Skeletal muscle tissue (tissue), 4 donors: ENCODE results near the gene RIPK4. TPM values are rescaled to one million over a fixed set of nuclear protein-coding genes. Genes with fewer than 3 reads are reported as not detected.

Experiments used
- H3K27ac ChIP-seq: one replicate; pipeline ENCODE4 v1.7.0; 2013; ENCODE audit warnings: mild to moderate bottlenecking, low read depth, low read length, inconsistent platforms
- H3K27me3 ChIP-seq, 3 donors: one replicate each; pipeline ENCODE4 v1.7.0; 2013; ENCODE audit warnings: low read length in 3 of 3; ENCODE audit not compliant: control insufficient read depth in 3 of 3, insufficient read depth in 3 of 3
- H3K36me3 ChIP-seq, 3 donors: one replicate each; pipeline ENCODE4 v1.7.0; 2013; ENCODE audit warnings: low read length in 3 of 3; ENCODE audit not compliant: control insufficient read depth in 3 of 3, insufficient read depth in 3 of 3
- H3K4me1 ChIP-seq, 3 donors: one replicate each; pipeline ENCODE4 v1.7.0; 2013; ENCODE audit warnings: low read length in 3 of 3, mild to moderate bottlenecking in 3 of 3; ENCODE audit not compliant: control insufficient read depth in 3 of 3, insufficient read depth in 3 of 3
- H3K4me3 ChIP-seq, 3 donors: one replicate each; pipeline ENCODE4 v1.7.0; 2013; ENCODE audit warnings: low read length in 3 of 3
- H3K9ac ChIP-seq, 3 donors: one replicate each; pipeline ENCODE4 v1.7.0; 2013; ENCODE audit warnings: low read length in 3 of 3, mild to moderate bottlenecking in 3 of 3, moderate library complexity in 2 of 3, low read depth in 1 of 3
- H3K9me3 ChIP-seq, 3 donors: one replicate each; pipeline ENCODE4 v1.7.0; 2013; ENCODE audit warnings: low read length in 3 of 3; ENCODE audit not compliant: control insufficient read depth in 3 of 3
- total RNA-seq: library from RNA; depleted of rRNA; stranded (reverse); fragments of >200 nt; gene quantifications from one replicate; pipeline ENCODE4 v1.2.3, GENCODE V29; 2014
- donor health status: Osteomylitis.

The RIPK4 gene
- total RNA-seq, 1 donor from 2014 or later = under 0.01 TPM

DNA sequence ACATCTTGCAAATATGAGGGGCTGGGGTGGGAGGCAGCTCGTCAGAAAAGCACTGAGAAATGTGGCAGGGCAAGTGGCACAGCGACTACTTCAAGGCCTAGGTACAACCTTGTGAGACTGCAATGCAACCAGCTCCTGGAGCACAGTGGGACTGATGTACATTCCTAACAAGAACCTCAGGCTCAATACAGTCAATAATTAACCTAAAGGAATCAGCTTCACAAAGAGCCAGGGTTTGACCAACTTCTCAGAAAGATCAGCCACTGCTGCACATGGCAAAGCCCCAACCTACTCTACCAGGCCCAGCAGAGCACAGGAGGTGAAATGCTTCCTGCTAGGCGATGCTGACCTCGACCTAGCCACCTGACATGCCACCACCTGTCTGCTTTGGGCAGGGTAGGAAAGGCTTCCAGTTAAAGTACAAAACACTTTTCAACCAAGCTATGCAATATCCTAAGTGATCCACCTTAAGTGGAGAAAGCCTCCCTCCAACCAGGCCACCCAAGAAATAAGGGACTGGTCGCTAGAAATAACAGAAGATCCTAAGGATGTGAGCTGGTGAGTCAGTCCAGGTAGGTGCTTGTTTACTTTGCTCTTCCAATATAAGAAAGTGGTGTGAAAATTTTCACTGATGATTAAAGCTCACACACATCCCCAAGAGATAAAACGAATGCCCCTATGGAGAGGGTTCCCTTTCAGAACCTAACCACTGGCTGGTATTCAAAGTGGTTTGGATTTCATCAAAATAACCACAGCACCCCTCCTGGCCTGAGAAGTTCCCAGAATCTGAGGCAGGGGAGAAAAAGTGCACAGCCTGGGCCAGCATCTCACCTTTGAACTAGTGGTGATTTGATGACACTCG is 2.1 kb downstream of the RIPK4 start:
- no peaks in the 10 kb centered on the region for H3K9me3 ChIP-seq
- H3K4me3 ChIP-seq = no peak overlapping the region
- peaks cover 80 to 90% (median 84%) of the 10 kb centered on the region in 3 donors for H3K27me3 ChIP-seq
- H3K27ac ChIP-seq = no peak overlapping the region
- H3K4me1 ChIP-seq = peaks cover 17 to 29% (median 21%) of the 10 kb centered on the region in 3 donors
- H3K9ac ChIP-seq = no peak overlapping the region
- no peaks in the 10 kb centered on the region for H3K36me3 ChIP-seq

DNA sequence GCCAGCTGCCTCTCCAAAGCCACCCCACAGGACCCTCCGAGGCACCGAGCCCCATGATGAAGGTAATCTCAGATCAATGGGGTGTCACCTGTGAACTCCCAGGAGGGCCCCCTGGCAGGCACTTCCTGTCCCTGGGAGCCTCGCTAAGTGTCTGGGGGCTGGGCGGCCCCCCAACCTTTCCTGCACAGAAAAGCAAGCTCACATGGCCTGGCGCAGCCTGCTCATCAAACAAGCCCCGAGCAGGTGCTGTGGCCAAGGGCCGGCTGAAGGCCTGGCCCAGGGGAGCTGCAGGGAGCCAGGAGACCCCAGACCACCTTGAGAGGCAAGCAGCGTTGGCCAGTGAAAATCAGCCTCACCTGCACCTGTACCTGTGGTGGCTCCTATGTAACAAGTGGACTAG is 2.9 kb downstream of the RIPK4 start:
- Histone ChIP-seq H3K27me3 (peaks cover 73 to 88% (median 83%) of the 10 kb centered on the region in 3 donors), H3K36me3 (no peaks in the 10 kb centered on the region), H3K27ac (no peak overlapping the region), H3K4me3 (no peak overlapping the region), H3K4me1 (peaks cover 17 to 29% (median 19%) of the 10 kb centered on the region in 3 donors), H3K9me3 (no peaks in the 10 kb centered on the region), H3K9ac (no peak overlapping the region)

DNA sequence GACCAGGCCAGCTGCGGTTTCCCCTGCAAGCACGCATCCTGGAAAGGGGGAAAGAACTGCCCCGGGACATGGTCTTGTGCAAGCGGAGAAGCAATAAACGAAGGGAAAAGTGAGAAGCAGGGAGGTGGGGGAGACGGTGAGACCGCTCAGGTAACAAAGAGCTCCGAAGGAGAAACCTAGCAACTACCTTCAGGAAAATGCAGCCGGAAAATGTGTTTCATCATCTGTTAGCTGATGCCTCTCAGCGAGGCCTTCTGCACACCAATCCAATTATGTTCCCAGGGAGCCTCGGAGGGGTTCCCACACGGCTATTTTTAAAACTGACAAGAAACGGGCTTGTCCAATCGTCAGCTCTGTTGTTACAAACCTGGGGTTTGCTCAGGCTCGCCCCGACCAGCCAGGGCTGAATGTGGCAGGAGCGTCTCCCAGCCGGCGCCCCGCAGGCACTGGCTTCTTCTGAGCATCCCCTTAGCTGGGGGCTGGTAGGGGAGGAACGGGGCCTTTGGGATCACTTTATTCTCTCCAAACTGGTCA is 3.4 kb downstream of the RIPK4 start:
- H3K9me3 ChIP-seq = no peaks in the 10 kb centered on the region
- H3K27me3 ChIP-seq = peaks cover 69 to 85% (median 79%) of the 10 kb centered on the region in 3 donors
- H3K9ac ChIP-seq = no peak overlapping the region
- peaks cover 11 to 26% (median 16%) of the 10 kb centered on the region in 3 donors for H3K4me1 ChIP-seq
- no peak overlapping the region for H3K27ac ChIP-seq
- H3K36me3 ChIP-seq = no peaks in the 10 kb centered on the region
- H3K4me3 ChIP-seq = no peak overlapping the region

DNA sequence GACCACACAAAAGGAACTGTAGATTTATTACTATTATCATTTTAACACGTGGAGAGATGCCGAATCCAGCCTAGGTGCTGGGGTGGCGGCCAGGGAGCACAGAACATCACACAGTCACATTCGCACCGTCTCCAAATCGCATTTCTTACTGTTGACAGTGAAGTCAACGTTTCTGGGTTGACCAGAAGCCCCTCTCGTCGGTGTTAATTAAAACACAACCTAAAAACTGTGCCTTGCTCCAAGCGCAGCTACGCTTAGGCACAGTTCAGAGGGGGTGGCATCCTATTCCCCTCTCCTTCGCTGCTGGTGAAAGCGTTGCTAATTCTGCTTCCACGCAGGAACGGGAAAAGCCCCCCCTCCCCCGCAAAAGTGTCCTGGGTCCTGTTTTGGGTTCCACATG is 4.1 kb downstream of the RIPK4 start:
- H3K27me3 ChIP-seq = peaks cover 62 to 77% (median 72%) of the 10 kb centered on the region in 3 donors
- H3K9ac ChIP-seq = no peak overlapping the region

DNA sequence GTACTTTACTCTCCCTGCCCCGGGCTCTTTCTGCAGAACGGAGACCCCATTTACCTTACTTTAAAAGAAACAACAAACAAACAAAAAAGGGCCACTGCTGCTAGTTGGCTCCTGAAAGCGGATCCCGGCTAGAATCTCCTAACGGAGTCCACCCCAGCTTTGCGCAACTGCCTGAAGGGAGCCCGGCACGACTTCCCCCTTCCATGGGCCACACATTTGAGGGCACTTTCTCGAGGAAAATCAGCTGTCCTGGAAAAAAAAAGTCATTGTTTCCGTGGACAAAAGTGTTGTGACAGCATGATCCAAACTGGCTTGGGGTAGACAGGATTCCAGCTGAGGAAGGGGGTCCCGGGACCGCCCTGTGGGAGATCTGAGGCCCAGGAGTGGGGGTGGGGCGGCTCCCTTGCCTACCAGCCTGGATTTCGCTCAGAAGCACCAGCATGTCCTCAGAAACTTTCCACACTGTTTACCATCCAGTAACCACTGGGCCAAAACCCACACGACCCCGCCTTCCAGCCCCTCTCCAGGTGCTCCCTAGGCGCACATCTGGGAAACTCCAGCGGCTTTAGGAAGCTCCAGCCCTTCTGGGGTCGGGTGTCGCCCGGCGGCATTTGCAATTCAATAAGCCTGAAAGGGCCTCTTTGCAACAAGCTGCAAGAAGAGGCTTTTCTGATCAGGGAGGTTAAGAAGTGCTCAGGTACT is 4.8 kb downstream of the RIPK4 start:
- Histone ChIP-seq H3K27me3 (peaks cover 56 to 71% (median 65%) of the 10 kb centered on the region in 3 donors), H3K9me3 (no peaks in the 10 kb centered on the region), H3K36me3 (no peaks in the 10 kb centered on the region), H3K9ac (peak overlapping the region in 2 of 3 donors; percentile 5 to 40), H3K4me1 (peaks cover 5 to 18% (median 9%) of the 10 kb centered on the region in 3 donors), H3K4me3 (peak overlapping the region in 2 of 3 donors; percentile 42 to 58), H3K27ac (no peak overlapping the region)

More for the DNA sequence above, 4.1 kb downstream of the RIPK4 start:
- no peak overlapping the region for H3K27ac ChIP-seq
- no peaks in the 10 kb centered on the region for H3K36me3 ChIP-seq
- H3K4me1 ChIP-seq = peaks cover 5 to 19% (median 9%) of the 10 kb centered on the region in 3 donors
- no peak overlapping the region for H3K4me3 ChIP-seq
- H3K9me3 ChIP-seq = no peaks in the 10 kb centered on the region

DNA sequence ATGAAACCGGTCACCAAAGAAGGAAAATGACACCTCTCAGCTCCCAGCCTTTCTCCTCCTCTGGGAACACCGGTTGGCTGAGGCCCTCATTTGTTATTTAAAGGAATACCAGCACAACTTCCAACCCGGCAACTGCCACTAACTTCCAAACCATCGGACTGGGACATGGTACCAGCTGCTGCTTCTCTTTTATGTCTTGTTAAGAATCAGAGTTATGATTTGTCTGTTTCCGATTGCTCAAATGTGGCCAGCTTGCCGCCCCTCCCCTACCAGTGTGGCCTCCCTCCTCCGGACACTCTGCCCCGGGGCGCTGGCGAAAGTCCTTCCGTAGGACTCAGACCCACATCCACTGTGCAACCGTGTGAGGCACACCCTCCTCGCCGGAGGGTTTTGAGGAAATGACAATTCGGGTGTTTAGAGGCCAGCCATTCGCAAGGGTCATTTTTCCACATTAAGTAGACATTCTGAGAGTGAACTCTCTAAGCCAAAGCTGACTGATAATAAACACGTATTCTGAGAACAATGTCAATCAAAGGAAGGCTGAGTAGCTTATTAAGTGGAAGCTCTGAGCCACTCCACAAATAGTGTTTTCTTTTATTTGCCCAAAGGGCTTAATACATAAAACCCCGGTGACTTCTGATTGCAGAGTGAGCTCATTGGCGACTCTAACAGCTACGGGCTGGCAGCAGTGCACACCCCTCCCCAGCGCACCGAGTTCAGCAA is 5.5 kb downstream of the RIPK4 start:
- H3K9ac ChIP-seq = peak overlapping the region; percentile 5 to 69 (median 40)
- H3K4me3 ChIP-seq = peak overlapping the region; percentile 40 to 58 (median 42)
- H3K36me3 ChIP-seq = no peaks in the 10 kb centered on the region
- peaks cover 5 to 18% (median 9%) of the 10 kb centered on the region in 3 donors for H3K4me1 ChIP-seq
- H3K9me3 ChIP-seq = no peaks in the 10 kb centered on the region
- H3K27ac ChIP-seq = no peak overlapping the region
- peaks cover 49 to 64% (median 62%) of the 10 kb centered on the region in 3 donors for H3K27me3 ChIP-seq

DNA sequence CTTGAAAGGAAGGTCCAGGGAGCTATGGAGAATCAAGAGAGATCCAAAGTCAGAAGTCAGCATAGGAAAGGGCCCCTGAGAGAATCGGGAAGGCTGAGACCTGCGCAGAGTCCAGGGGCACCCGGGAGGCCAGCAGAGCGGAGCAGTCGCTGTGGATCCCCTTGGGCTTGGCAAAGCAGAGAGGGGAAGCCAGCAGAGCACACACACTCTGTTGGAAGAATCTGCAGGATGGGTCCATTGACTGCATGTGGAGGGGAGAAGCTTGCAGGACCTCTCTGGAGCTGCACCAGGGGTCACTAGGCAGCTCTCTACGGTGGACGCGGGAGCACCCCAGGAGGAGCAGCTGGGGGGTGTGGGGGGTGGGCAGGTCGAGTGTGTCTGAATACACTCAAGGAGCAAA is 6.4 kb downstream of the RIPK4 start:
- Histone ChIP-seq H3K4me3 (no peak overlapping the region), H3K9ac (no peak overlapping the region), H3K27ac (no peak overlapping the region), H3K27me3 (peaks cover 39 to 54% (median 52%) of the 10 kb centered on the region in 3 donors), H3K9me3 (no peaks in the 10 kb centered on the region), H3K4me1 (peaks cover 5 to 18% (median 9%) of the 10 kb centered on the region in 3 donors), H3K36me3 (no peaks in the 10 kb centered on the region)

DNA sequence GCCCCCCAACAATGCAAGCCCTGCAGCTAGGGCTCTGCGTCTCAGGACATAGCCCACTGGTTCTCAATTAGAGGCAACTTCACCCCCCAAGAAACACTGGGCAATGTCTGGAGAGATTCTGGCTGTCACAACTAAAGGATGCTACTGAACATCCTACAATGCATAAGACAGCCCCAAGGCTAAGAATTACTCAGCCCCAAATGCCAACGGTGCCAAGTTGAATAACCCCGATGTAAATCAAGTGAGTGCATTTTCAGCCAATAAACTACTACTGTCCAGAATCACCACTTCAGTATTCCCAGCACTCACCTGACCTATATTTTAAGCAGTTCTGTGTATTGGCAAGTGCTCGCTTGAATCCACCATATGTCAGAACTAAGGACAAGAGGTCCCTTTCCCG is 6.9 kb downstream of the RIPK4 start:
- Histone ChIP-seq H3K9ac (no peak overlapping the region), H3K27ac (no peak overlapping the region), H3K9me3 (no peaks in the 10 kb centered on the region), H3K27me3 (peaks cover 37 to 49% (median 48%) of the 10 kb centered on the region in 3 donors), H3K4me3 (no peak overlapping the region), H3K36me3 (no peaks in the 10 kb centered on the region), H3K4me1 (peaks cover 5 to 18% (median 9%) of the 10 kb centered on the region in 3 donors)

DNA sequence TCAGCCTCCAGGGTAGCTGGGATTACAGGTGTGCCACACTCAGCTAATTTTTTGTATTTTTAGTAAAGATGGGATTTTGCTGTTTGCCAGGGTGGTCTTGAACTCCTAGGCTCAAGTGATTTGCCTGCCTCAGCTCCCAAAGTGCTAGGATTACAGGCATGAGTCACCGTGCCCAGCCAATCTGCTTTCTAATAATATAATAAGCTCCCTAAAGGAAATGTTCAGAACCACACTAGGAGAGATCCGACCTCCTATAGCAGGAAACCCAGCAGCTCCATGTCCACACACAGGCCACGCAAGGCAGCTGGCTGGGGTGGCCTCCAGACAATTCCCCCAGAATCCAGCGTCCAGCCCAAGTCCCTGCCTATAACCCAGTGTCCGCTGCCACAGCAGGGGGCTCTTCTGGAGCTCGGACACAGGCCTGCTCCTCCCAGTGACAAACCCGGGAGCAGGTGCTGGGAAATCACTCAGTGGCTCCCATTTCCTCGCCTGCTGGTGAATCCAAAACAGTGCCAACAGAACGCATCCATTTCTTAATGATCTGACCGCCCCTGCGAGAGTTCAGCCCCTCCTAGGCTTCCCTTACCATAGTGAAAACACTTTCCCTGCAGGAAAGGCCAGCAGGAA is 7.5 kb downstream of the RIPK4 start:
- Histone ChIP-seq H3K9ac (no peak overlapping the region), H3K36me3 (no peaks in the 10 kb centered on the region), H3K27me3 (peaks cover 31 to 43% (median 42%) of the 10 kb centered on the region in 3 donors), H3K27ac (no peak overlapping the region), H3K4me3 (no peak overlapping the region), H3K9me3 (no peaks in the 10 kb centered on the region), H3K4me1 (peaks cover 5 to 18% (median 9%) of the 10 kb centered on the region in 3 donors)
